GM18499 (cell line): ENCODE data around the gene BRWD1.

Experiments used
- ATAC-seq: cut with Tn5 transposase; IDR thresholded peaks from one replicate; pipeline ENCODE4 v1.9.1; 2021; ENCODE audit warnings: moderate number of reproducible peaks; ENCODE audit not compliant: insufficient read depth, unreplicated experiment

Gene BRWD1

DNA sequence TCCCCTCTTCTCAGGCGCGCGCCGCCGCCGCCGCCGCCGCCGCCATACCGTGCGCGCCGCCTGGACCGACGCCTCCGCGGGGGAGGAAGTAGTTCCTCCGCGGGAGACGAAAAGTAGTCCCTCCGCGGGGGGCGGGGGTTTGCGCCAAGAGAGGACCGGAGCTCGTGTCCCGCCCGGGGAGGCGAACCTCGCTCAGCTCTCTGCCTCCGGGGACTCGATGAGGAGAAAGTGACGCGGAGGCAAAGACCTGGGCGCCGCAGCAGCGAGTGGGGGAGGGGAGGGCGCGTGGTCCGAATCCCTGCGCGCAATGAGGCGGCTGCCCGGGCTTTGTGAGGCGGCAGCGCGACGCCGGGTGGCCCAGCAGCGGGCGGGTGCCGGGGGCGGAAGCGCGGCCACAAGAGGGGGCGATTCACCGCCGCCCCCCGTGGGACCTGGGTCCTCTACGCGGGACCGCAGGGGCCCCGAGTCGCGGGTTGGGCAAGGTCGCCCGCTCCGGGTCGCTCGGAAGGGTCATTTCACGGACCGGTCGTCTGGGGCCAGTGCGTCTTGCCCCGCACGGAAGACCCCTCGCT is at the start of gene BRWD1:
TSS of gene BRWD1 (minus strand) at position 62 of the 572 bp plus-strand sequence. CDS start 141 bp downstream, outside the sequence.
- ATAC-seq: peak; percentile 27

DNA sequence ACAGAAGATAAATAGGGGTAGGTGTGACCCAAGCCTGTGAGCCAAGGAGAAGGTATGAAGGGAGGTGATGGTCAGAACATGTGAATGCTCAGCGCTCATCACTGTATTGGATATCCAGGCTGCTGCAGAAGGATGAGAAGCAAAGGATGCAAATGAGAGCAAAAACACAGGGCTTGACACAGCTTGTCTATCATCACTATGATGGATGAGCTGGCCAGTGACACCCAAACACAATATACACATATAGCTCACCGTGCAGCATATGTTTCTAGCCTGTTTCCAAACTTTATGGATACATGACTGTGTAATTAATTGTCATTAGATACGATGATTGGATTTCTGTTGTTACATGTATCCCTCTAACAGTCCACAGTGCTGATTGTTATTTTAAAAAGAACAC is 49.3 kb upstream of the BRWD1 start:
- ATAC-seq: no peak

DNA sequence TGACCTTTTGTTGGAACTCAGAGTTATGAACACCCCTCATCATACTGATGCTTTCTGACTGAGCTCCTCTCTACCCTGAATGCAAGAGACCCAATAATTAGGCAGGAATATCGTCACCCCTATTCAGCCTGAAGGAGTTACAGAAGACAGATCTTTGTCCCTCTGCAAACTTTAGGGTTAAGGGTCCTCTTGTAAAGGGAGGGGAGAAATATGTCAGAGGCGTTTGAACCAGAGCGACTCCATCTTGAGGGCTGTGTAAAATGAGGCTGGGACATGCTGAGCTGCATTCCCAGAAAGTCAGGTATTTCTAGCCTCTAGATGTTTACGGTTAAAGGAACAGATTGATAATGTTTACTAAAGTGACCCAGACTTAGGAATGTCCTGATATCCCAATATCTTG is 46.0 kb upstream of the BRWD1 start:
- no peak for ATAC-seq

DNA sequence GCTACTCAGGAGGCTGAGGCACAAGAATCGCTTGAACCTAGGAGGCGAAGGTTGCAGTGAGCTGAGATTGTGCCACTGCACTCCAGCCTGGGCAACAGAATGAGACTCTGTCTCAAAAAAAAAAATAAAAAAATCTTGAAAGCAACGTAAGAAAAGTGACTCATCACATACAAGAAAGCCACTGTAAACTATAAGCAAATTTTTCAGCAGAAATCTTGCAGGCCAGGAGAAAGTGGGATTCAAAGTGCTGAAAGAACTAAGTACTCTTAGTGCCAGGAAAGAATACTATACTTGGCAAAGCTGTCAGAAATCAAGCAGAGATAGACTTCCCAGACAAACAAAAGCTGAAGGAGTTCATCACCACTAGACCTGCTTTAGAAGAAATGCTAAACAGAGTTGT is 39.9 kb upstream of the BRWD1 start:
- ATAC-seq: no peak

DNA sequence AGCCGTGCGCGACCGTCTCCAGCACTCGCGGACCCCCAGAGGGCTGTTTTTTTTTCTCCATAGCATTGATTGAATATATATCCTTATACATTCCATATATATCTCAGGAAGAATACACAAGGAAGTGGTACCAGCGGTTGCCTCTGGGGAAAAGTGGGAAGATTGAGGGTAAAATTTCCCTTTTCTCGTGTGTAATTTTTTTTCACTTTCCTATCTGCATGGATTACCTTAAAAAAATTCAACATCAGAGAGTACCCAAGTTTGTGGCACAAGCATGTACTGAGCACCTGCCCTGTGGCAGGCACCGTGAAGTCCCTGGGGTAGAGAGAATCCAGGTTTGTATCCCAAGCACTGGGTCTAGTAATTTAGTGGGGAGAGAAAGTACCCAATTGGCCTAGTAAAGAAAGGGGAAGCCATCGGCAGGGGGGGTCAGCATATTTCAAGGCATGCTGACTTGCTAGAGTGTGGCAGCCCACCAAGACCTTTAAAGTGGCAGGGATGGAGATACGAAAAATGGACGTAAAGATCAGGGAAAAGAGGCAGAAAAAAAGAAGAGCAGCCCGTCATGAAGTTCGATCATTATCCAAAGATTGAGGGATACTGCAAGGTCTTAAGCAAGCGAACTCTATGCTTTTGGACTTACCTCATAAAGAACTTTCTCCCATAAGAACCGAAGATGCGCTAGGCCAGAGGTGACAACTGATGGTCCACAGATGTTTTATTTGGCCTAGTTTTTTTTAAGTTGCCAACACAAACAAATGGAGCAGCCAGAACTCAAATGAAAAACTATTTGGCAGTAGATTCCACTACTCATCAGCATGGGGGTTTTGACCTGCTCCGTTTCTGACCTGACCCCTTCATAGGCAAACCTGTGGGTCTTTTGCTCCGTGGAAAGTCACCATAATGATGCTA is 36.9 kb upstream of the BRWD1 start:
- no peak for ATAC-seq

DNA sequence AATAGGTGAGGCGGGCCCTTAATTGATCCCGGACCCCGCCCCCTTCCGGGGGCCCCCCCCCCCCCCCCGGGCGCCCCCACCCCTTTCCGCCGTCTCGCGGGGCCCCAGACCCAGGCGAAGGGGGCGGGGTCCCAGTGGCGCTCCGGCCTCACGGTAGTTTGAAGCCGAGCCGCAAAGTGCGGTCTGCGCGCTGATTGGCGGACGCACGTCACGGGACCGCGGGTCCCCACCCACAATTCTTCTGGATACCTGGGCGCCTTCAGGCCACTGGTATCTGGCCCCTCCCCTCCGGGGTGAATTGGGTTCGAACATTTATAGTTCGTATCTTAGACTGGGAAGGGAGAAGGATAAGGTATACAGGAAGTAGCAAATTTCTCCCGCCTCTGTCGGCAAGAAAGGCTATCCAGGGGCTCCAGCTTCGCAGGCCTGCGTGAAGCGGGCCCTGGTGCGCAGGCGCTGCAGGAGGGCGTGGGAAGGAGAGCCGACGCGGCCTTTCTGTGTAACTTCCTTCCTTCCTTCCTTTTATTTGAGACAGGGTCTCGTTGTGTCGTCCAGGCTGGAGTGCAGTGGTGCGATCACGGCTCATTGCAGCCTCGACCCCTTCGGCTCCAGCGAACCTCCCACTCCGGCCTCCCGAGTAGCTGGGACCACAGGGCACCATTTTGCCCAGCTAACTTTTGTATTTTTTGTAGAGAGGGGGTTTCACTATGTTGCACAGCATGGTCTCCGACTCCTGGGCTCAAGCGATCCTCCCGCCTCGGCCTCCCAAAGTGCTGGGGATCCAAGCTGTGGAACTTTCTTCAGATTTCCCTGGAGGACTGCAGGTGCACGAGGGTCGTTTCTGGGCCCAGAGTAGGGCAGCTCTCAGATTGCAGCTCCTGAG is 36.0 kb upstream of the BRWD1 start:
- ATAC-seq: peak; percentile 81

DNA sequence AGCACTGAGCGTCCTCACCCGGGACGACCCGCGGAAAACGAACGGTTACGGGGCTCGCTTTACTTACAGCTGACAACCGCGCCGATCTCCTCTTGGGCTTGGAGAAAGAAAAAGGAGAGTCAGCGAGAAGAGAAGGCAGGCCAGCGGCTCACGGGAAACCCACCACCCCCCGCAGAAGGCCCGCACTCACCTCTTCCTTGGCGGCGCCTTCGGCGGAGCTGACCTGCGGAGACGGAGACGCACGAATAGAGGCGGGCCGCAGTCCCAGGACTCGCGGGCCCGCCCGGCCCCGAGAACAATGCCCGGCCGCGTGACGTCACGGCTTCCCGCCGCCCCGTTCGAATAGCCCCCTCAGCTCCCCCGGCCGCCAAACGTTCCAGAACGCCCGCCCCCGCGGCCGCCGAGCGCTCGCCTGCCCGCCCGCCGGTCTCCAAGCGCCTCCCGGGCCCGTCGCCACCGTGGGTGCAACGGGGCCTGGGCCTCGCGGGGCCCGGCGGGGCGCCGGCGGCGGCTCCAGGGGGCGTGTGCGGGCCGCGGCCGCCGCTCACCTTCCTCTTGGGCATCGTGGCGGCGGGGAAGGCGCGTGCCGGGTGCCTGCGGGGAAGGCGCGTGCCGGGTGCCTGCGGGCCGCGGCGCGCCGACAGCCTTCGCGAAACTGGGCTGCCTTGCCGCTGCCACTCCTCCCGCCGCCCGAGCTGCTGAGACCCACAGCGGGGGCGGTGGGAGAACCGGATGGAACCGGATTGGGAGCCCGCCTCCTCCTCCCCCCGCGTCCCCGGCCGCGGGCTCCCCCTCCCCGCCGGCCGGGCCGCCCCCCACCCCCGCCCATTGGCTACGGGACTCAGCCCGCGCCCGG is 35.2 kb upstream of the BRWD1 start, which contains the start of gene HMGN1:
TSS of gene HMGN1 (minus strand) at position 734 of the 856 bp plus-strand sequence. CDS start at position 563, 171 bp downstream.
- ATAC-seq: peak; percentile 18

DNA sequence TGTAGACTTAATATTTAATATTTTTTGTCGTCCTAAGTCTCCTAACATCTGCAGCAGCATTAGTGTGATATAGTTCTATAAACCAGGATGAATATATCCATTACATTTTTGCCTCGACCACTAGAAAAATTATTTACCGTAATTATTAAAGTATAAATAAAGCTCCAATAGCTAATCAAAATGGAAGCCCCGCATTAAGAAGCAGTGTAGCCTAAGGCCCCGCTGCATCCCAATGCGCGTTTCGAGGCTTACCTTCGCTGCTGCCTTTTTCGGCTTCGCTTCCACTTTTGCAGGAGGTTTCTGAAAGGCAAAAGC is 34.6 kb upstream of the BRWD1 start:
- no peak for ATAC-seq

DNA sequence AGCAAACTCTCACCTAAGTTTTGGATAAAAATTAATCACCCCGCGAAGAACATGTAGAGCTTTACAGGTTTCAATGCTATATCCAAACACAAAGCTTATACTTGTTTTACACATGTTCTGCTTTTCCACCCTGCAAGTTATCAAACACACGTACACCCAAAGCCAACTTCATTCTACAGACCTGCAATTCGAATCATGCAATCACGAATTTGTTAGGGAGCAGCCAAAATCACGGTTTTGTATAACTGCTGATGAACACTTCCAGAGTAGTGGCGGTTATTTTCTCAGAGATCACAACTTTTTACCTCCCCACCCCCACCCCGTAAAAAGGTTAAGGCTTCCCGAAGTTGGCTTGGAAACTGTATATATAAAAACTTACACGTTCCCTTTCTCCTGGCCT is 34.1 kb upstream of the BRWD1 start:
- ATAC-seq: no peak

DNA sequence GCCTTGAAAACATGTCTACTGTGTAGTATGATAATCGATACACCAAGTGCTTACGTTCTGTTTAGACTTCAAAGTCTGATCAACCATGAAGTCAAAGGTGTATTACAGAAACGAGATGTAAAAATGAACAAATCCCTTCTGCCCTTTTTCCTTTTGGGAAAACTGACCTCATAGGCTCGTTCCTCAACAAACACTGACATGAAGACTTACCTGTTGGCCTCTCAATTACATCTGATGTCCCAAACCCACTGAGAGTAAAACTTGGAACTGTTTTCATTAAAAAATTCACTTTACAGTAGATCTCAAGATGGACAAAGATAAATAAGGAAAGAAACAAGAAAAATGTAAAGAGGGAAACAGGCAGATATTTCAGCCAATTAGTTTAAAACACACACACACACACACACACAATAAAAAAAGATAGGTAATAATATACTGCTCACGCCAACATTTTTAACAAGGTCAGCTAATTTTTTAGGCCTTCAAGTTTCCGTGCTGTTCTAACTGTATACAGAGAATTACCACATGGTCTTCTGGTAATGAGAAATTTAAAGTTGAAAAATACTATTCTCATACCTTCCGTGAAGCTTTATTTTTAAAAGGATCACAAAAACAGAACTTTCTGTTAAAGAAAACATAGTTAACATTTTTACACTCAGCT is 33.4 kb upstream of the BRWD1 start:
- no peak for ATAC-seq

DNA sequence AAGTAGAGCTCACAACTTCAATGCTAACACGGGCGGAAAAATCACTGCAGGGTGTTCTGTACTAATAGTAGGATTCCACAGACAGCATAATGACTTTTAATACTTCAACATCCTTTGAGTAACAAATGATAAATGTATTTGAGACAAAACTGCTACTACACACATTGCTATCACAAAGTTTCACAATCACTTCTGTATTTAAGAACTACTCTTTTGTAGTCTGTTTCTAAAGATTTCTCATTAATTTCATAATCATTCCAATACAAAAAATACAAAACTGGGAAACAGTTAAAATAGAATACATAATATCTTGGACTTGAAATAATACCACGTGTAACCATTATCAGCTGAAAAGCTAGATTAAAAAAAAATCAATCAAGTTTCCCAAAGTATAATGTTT is 32.8 kb upstream of the BRWD1 start:
- ATAC-seq: no peak

DNA sequence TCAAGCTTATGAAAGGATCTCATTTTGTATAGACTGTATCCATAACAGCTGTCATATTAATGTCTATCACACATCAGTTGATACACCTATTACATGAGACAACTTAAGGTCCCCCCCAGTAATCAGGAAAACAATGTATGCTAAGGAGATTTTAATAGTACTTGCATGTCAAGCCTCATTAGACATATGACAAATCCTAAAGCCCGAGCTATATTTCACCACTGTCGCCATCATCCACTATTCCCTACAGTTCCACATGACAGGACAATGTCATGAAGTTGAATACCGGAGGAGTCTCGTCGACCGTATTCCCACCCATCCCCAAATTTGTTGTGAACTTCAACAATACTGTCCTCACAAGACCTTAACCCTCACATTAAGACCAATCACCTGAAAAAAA is 32.0 kb upstream of the BRWD1 start:
- ATAC-seq: no peak

DNA sequence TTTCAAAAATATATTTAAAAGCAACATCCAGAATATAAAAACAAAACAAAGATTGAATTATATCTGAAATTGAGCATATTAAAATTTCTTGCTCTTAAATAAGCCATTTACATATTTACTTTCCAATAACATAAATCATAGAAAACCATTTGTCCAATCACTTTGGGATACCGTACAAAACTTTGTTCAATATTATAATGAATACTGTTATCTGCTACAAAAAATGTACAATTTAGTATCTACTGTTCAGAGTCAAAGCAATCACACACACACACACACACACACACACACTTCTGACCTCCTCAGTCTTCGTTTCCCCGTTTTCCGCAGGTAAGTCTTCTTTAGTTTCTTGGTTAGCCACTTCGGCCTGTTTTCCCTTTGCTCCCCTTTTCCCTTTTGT is 31.4 kb upstream of the BRWD1 start:
- no peak for ATAC-seq

DNA sequence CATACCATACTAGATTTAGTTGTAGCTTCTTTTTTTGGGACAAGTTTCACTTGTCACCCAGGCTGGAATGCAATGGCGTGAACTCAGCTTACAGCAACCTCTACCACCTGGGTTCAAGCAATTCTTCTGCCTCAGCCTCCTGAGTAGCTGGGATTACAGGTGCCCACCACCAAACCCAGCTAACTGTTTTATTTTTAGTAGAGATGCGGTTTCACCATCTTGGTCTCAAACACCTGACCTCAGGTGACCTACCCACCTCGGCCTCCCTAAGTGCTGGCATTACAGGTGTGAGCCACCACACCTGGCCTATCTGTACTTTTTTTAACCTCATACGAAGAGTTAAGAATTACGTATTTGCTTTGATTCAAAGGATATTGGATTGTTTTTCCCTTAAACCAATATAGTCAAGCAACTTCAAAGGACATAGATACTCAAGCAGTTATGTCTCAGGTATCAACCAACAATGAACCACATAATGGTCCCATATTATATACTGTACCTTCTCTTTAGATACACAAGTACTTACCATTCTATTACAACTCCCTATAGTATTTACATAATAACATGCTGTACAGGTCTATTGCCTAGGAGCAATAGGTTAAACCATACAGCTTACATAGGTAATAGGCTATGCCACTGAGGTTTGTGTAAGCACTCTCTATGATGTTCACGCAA is 28.0 kb upstream of the BRWD1 start:
- no peak for ATAC-seq

DNA sequence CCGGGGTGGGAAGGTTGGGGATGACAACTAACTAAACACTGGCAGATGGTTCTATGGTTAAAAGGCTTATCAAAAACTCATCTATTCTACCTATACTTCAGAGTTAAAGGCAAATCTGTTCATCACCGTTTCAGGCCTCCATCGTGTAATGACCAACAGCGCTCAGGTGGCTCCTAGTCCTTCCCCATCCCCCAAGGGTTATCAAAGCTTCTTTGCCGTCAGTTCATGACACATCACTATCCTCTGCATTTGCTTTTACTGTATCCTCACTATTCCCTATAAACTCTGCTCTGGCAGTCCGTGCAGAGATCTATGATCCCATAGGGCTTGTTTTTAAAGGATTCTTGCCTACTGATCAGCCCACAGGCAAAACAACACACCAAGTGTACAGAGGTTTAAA is 27.3 kb upstream of the BRWD1 start:
- no peak for ATAC-seq

DNA sequence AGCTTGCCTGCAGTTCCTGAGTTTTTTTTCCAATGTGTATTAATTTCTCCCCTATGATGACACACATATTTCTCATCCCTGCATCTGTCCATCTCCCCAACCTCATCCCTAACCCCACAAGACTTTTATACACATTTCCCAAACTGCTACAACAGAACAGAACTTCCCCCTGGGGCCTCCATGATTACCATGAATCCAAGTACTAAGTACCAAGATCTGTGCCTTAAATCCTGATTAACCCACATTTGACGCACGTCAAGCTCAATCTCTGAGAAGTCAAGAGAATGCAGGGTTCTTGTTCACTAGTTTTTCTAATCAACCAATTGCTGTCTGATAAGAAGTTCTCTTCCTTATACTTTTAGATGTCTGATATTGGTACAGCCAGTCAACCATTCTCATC is 25.8 kb upstream of the BRWD1 start:
- ATAC-seq: no peak

DNA sequence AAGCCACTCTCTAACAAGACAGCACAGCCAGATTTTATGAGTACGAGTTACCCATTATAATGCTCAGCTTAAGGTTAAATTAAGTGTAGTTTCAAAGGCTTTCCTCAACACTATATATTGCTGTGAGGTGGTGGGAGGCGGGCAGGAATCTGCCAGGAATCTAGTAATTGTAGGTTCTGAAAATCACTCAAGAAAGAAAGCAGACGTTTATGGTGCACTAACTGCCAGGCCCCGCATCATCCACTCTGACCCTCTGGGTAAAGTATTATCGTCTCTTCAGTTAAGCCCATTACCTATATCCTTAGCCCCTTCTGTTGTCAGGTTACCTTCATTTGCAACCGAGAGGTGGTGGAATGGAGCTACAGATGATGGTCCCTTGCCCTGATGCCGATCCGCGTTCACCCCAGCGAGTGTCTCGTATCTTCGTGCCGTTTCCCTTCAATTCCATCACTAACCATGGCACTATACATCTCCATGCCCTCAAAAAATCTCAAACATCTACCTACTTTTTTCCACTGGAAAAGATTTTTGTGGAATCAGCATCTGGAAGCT is 23.1 kb upstream of the BRWD1 start:
- ATAC-seq: no peak

DNA sequence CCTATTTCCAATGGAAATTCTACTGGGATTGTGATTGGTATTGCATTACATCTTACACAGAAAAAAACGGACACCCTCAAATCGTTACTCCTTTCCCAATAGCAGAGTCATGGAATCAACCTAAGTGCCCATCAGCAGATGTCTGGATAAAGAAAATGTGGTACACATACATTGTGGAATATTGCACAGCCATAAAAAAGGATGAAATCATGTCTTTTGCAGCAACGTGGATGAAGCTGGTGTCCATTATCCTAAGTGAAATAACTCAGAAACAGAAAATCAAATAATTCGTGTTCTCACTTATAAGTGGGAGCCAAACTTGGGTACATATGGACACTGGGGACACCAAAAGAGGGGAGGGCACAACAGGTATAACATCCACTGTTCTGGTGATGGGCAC is 21.2 kb upstream of the BRWD1 start:
- no peak for ATAC-seq

DNA sequence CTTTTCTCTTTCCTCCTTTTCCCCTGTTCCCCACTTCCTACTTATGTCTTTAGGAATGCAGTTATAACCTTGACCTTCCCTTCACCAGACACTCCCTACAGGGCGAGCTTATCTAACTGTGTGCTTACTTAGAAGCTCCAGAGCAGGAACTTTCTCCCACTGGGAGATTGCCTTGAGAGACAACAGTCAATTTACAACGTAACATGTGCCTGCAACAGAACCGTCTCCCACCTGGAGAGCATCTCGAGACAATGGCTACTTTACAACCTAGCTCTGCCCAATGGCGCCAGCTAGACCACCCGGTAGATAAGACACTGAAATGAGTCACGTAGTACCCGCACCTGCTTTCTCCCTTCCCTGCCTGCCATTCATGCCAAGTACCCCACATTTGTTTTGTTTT is 18.7 kb upstream of the BRWD1 start:
- ATAC-seq: no peak
